22Rv1 (cell line): Measurements from ENCODE around the gene TMEM87A.

Experiments used
- H3K27ac ChIP-seq: fragments of 450-650 bp; 2 replicates; pipeline ENCODE4 v1.5.1; 2017
- ZFX ChIP-seq: fragments of 450-650 bp; IDR thresholded peaks from 2 replicates; pipeline ENCODE4 v1.6.1; 2017; ENCODE audit warnings: antibody characterized with exemption, borderline replicate concordance
- TF ChIP-seq, protein P1 (sequence below): fragments of 450-650 bp; IDR thresholded peaks from 2 replicates; pipeline ENCODE4 v1.5.1; 2017; ENCODE audit warnings: mild to moderate bottlenecking

Gene TMEM87A

DNA sequence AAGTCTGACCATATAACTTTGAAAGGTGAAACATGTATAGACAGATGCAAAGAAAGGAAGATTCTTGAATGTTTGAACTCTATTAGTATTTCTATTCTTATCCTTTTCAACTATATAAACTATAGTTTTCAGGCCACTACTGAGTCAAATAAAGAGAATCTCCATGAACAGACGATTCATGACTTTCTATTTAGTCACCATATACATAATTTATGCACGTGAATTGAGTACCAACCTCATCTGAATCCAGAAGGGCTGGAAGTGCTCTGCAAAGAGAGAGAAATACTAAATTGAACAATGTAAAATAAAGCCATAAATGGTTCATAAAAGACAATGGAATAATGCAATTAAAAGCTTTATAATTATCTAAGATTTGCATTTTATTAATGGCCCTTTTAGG, 55.7 kb downstream of the TMEM87A start:
- TF ChIP-seq, protein P1, sequence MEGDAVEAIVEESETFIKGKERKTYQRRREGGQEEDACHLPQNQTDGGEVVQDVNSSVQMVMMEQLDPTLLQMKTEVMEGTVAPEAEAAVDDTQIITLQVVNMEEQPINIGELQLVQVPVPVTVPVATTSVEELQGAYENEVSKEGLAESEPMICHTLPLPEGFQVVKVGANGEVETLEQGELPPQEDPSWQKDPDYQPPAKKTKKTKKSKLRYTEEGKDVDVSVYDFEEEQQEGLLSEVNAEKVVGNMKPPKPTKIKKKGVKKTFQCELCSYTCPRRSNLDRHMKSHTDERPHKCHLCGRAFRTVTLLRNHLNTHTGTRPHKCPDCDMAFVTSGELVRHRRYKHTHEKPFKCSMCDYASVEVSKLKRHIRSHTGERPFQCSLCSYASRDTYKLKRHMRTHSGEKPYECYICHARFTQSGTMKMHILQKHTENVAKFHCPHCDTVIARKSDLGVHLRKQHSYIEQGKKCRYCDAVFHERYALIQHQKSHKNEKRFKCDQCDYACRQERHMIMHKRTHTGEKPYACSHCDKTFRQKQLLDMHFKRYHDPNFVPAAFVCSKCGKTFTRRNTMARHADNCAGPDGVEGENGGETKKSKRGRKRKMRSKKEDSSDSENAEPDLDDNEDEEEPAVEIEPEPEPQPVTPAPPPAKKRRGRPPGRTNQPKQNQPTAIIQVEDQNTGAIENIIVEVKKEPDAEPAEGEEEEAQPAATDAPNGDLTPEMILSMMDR: no peak
- TF ChIP-seq ZFX: no peak
- H3K27ac ChIP-seq: no peak overlapping the region

DNA sequence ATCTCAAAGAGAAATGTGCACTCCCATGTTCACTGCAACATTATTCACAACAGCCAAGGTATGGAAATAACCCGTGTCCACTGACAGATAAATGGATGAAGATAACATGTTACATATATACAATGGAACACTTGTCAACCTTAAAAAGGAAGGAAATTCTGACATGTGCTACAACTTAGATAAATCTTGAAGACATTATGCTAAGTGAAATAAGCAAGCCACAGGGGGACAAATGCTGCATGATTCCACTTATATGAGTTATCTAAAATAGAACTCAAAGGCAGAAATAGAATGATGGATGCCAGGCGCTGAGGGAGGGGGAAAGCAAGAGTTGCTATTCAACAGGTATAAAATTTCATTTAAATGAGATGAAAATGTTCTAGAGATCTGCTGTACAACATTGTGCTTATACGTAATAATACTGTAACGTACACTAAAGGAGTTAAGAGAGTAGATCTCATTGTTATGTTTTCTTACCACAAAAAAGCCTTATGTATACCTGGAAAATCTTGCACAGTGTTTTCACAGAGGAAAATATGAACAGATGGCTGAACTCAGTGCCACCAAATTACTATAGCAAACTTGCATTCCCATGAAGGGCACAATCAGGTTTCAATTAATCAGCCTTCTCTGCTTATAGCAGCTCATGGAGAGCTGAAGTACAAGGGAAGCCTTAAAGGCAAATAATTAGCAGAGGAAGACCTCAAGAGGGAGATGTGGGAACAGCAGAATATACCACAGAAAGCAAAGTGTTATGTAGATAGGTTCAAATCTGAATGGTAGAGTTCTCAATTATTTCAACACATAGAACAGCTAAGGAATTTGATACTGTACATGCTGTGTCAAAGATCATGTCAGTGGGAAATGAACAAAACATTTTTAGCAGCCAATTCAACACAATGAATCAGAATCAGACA, 57.1 kb downstream of the TMEM87A start:
- no peak overlapping the region for H3K27ac ChIP-seq
- no peak for TF ChIP-seq ZFX
- TF ChIP-seq, protein P1: no peak

DNA sequence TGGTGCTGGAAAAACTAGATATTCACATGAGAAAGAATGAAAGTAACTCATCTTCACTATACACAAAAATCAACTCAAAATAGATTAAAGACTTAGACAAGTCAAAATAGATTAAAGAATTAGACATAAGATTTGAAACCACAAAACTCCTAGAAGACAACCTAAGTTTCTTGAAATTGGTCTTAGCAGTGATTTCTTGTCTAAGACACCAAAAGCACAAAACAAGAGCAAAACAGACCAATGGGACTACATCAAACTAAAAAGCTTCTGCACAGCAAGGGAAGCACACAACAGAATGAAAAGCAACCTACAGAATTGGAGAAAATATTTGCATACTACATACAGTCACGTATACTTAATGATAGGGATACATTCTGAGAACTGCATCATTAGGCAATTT, 58.6 kb downstream of the TMEM87A start:
- TF ChIP-seq, protein P1: no peak
- TF ChIP-seq ZFX: no peak
- H3K27ac ChIP-seq: no peak overlapping the region

DNA sequence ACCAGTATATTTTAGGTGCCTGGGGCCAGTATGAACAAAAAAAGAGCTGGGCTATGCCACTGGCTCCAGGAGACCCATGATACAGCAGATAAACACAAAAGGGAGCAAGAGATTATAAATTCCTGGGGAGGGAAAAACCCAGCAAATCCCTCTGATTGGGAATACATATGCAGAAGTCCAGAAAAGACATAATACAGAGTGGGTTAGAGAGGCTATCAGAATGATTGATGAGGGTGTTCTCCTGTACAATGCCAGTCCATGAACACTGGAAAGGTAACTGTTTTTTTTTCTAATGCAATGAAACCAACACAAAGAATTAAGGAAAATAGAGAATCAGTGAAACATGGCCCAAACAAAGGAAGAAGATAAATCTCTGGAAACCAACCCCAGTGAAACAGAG, 59.7 kb downstream of the TMEM87A start:
- TF ChIP-seq, protein P1: no peak
- TF ChIP-seq ZFX: no peak
- H3K27ac ChIP-seq: no peak overlapping the region

DNA sequence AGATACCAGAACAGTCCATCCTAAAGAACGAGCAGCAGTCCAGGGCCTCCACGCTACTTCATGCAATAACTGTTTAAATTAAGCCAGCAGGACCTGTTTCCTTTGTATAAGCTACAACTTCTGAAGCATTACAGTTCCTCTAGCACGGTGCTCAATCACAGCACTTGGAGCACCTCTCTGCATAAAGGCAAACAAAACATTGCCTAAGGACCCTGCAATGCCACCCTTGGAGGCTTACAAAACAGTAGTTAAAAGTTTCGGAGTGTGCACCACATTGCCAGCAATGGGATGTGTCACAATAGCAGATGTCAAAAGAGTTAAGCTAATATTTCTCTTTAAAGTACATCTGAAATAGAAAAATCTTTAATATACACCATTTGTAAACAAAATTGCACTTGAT, 62.5 kb downstream of the TMEM87A start:
- H3K27ac ChIP-seq: no peak overlapping the region
- no peak for TF ChIP-seq ZFX
- TF ChIP-seq, protein P1: no peak

DNA sequence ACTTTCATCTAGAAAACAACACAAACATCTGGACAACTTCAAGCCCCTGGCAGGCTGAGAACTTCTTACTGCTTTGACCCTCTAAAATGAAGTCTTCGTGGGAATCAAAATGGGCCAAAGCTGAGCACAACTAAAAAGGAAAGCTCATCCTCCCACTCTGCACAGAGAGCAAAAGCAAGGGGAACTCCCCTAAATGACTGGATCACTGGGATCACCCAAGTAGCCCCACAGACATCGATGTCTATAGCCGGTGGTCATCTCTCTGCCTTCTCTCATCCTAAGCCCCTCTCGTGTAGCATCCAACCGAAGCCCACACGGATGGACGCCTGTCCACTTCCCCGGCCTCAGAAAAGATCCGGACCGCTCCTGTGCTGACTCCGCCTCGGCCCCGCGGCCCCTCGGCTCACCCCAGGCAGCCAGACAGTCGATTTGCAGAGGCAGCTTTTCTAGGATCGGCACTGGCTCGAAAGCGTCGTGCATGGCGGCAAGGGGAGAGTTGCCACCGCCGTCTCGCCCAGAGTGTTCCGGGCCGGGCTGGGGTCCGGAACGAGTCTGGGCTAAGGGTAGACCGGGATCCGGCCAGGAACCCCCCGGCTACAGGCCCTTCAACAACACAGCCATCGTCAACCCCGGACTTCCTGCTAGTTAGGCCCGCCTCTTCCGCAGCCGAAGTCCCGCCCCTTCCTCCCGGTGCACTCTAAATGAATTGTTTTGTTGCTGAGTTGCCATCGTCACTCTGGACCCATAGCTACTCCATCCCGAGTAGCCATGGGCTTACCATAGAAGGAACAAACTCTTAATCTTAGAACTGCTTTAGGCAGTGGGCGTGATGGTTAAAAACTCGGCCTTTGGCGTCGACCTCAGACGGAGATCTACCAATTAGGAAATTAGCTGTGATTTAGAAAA, 65.3 kb downstream of the TMEM87A start, which contains the start of gene VPS39:
Gene VPS39, minus strand, starts transcription at position 631 of the 906 bp plus-strand sequence. Its CDS starts 151 bp downstream, at position 480.
- H3K27ac ChIP-seq: peak within 1 kb of the TSS; percentile 51
- TF ChIP-seq ZFX: no peak
- TF ChIP-seq, protein P1: no peak
